SK-N-SH treated with all-trans-retinoic acid at 6 μM for 48 hours (cell line): Measurements from ENCODE around the gene TMEM236.
"Not testable (repeated sequence)": the region's sequence is repeated elsewhere in the genome, so short reads cannot be mapped to it uniquely, and the experiment has no call there.

ENCODE experiments used
- ATAC-seq: fragments of 200-7000 bp; cut with Tn5 transposase; 3 replicates; pipeline ENCODE4 v1.9.1; 2020; ENCODE audit warnings: mild to moderate bottlenecking, moderate library complexity
- ARNTL ChIP-seq: fragments of 450-650 bp; formaldehyde crosslinking; IDR thresholded peaks from 2 replicates; pipeline ENCODE4 v1.5.0; 2020; ENCODE audit warnings: low read depth, mild to moderate bottlenecking, moderate library complexity, borderline replicate concordance
- BACH2 ChIP-seq: fragments of 250-450 bp; sonication (Bioruptor Pico); IDR thresholded peaks from 2 replicates; pipeline ENCODE4 v1.9.0; 2021; ENCODE audit warnings: mild to moderate bottlenecking, borderline replicate concordance
- CSDC2 ChIP-seq: fragments of 250-450 bp; sonication (Bioruptor Pico); IDR thresholded peaks from 2 replicates; pipeline ENCODE4 v1.5.0; 2020; ENCODE audit warnings: mild to moderate bottlenecking, moderate library complexity
- ESRRG ChIP-seq: fragments of 250-450 bp; sonication (Bioruptor Pico); IDR thresholded peaks from 2 replicates; pipeline ENCODE4 v1.6.1; 2021; ENCODE audit warnings: mild to moderate bottlenecking
- GLIS3 ChIP-seq: fragments of 250-450 bp; sonication (Bioruptor Pico); IDR thresholded peaks from 2 replicates; pipeline ENCODE4 v1.5.0; 2020; ENCODE audit warnings: mild to moderate bottlenecking, moderate library complexity
- ISL1 ChIP-seq: fragments of 250-450 bp; sonication (Bioruptor Pico); IDR thresholded peaks from 2 replicates; pipeline ENCODE4 v2.1.2; 2022; ENCODE audit warnings: mild to moderate bottlenecking, moderate library complexity
- OSR1 ChIP-seq: fragments of 250-450 bp; sonication (Bioruptor Pico); IDR thresholded peaks from 2 replicates; pipeline ENCODE4 v1.8.0; 2022; ENCODE audit warnings: moderate library complexity, mild to moderate bottlenecking, inconsistent platforms
- PPARA ChIP-seq: fragments of 250-450 bp; sonication (Bioruptor Pico); IDR thresholded peaks from 2 replicates; pipeline ENCODE4 v1.5.0; 2020; ENCODE audit warnings: mild to moderate bottlenecking, borderline replicate concordance
- RARB ChIP-seq: fragments of 250-450 bp; sonication (Bioruptor Pico); IDR thresholded peaks from 2 replicates; pipeline ENCODE4 v1.8.0; 2021; ENCODE audit warnings: mild to moderate bottlenecking, moderate library complexity
- SNAI2 ChIP-seq: fragments of 250-450 bp; sonication (Bioruptor Pico); IDR thresholded peaks from 2 replicates; pipeline ENCODE4 v1.5.0; 2020; ENCODE audit warnings: mild to moderate bottlenecking, moderate library complexity
- TCF4 ChIP-seq: fragments of 250-450 bp; sonication (Bioruptor Pico); IDR thresholded peaks from 2 replicates; pipeline ENCODE4 v1.8.0; 2021; ENCODE audit warnings: mild to moderate bottlenecking, moderate library complexity, borderline replicate concordance
- ZC3H10 ChIP-seq: fragments of 250-450 bp; sonication (Bioruptor Pico); IDR thresholded peaks from 2 replicates; pipeline ENCODE4 v1.5.1; 2021; ENCODE audit warnings: mild to moderate bottlenecking, moderate library complexity
- ZFP3 ChIP-seq: fragments of 250-450 bp; sonication (Bioruptor Pico); IDR thresholded peaks from 2 replicates; pipeline ENCODE4 v1.5.0; 2020; ENCODE audit warnings: mild to moderate bottlenecking, moderate library complexity
- ZFP30 ChIP-seq: fragments of 450-650 bp; formaldehyde crosslinking; IDR thresholded peaks from 2 replicates; pipeline ENCODE4 v1.5.0; 2022; ENCODE audit warnings: mild to moderate bottlenecking, moderate library complexity
- ZNF565 ChIP-seq: fragments of 450-650 bp; formaldehyde crosslinking; conservative IDR thresholded peaks from 2 replicates; pipeline ENCODE4 v1.5.0; 2020; ENCODE audit warnings: low read depth, mild to moderate bottlenecking, moderate library complexity
- ZNF70 ChIP-seq: fragments of 450-650 bp; formaldehyde crosslinking; IDR thresholded peaks from 2 replicates; pipeline ENCODE4 v1.5.0; 2020; ENCODE audit warnings: mild to moderate bottlenecking, moderate library complexity
- ZNF8 ChIP-seq: fragments of 450-650 bp; formaldehyde crosslinking; IDR thresholded peaks from 2 replicates; pipeline ENCODE4 v1.5.0; 2020; ENCODE audit warnings: mild to moderate bottlenecking, moderate library complexity
- TF ChIP-seq, protein P1 (sequence below): fragments of 250-450 bp; sonication (Bioruptor Pico); IDR thresholded peaks from 2 replicates; pipeline ENCODE4 v1.5.1; 2020; ENCODE audit warnings: low read depth, mild to moderate bottlenecking, moderate library complexity
- TF ChIP-seq, protein P2 (sequence below): fragments of 250-450 bp; sonication (Bioruptor Pico); IDR thresholded peaks from 2 replicates; pipeline ENCODE4 v1.8.0; 2021; ENCODE audit warnings: low read depth, mild to moderate bottlenecking, moderate library complexity, borderline replicate concordance
- TF ChIP-seq, protein P3 (sequence below): fragments of 250-450 bp; sonication (Bioruptor Pico); IDR thresholded peaks from 2 replicates; pipeline ENCODE4 v1.8.0; 2020; ENCODE audit warnings: mild to moderate bottlenecking, moderate library complexity, borderline replicate concordance

Gene TMEM236

DNA sequence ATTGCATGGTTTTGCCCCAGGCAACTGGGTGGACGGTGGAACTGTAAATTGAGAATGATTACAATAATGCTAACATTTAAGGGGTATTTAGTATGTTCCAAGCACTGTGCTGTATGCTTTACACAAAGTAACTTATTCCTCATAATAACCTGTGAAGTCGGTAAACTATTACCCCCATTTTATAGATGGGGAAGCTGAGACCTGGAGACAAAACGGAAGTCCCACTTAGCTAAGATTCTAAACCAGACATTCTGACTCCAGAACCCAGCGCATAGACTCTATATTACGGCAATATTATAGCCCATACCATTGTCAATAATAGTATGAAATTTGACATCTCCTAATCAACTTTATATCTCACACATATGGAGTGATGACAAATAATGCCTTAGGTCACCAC lies 39.9 kb upstream of the TMEM236 start:
- ATAC-seq: no peak
- TF ChIP-seq SNAI2 (no peak), ZNF70 (CRISPR knock-in tag) (no peak), ZFP3 (CRISPR knock-in tag) (no peak), ZFP30 (CRISPR knock-in tag) (no peak), GLIS3 (CRISPR knock-in tag) (no peak), TCF4 (no peak), ZC3H10 (no peak)
- TF ChIP-seq, protein P1, sequence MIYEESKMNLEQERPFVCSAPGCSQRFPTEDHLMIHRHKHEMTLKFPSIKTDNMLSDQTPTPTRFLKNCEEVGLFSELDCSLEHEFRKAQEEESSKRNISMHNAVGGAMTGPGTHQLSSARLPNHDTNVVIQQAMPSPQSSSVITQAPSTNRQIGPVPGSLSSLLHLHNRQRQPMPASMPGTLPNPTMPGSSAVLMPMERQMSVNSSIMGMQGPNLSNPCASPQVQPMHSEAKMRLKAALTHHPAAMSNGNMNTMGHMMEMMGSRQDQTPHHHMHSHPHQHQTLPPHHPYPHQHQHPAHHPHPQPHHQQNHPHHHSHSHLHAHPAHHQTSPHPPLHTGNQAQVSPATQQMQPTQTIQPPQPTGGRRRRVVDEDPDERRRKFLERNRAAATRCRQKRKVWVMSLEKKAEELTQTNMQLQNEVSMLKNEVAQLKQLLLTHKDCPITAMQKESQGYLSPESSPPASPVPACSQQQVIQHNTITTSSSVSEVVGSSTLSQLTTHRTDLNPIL (CRISPR knock-in tag): no peak
- TF ChIP-seq, all 23 proteins: peak for 0

- ATAC-seq: no peak; the same call in 2 of the 3 replicates
- no peak for TF ChIP-seq ISL1
- TF ChIP-seq ZC3H10: no peak
- TF ChIP-seq ZNF70 (CRISPR knock-in tag): no peak
- no peak for TF ChIP-seq ARNTL
- TF ChIP-seq, protein P2, sequence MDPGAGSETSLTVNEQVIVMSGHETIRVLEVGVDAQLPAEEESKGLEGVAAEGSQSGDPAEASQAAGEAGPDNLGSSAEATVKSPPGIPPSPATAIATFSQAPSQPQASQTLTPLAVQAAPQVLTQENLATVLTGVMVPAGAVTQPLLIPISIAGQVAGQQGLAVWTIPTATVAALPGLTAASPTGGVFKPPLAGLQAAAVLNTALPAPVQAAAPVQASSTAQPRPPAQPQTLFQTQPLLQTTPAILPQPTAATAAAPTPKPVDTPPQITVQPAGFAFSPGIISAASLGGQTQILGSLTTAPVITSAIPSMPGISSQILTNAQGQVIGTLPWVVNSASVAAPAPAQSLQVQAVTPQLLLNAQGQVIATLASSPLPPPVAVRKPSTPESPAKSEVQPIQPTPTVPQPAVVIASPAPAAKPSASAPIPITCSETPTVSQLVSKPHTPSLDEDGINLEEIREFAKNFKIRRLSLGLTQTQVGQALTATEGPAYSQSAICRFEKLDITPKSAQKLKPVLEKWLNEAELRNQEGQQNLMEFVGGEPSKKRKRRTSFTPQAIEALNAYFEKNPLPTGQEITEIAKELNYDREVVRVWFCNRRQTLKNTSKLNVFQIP: no peak
- no peak for TF ChIP-seq GLIS3 (CRISPR knock-in tag)
Measured at GRCh38 chr10:17712717-17713471, 39.1 kb upstream of the TMEM236 start.

GRCh38 chr10:17713758-17714157 lies 38.2 kb upstream of the TMEM236 start:
- TF ChIP-seq ZNF8 (no peak), PPARA (CRISPR knock-in tag) (no peak), ISL1 (no peak), ESRRG (no peak), OSR1 (CRISPR knock-in tag) (no peak), TCF4 (no peak)
- TF ChIP-seq, protein P2: no peak
- ATAC-seq: no peak

- ATAC-seq: no peak
- no peak for TF ChIP-seq CSDC2 (CRISPR knock-in tag)
- TF ChIP-seq, protein P3, sequence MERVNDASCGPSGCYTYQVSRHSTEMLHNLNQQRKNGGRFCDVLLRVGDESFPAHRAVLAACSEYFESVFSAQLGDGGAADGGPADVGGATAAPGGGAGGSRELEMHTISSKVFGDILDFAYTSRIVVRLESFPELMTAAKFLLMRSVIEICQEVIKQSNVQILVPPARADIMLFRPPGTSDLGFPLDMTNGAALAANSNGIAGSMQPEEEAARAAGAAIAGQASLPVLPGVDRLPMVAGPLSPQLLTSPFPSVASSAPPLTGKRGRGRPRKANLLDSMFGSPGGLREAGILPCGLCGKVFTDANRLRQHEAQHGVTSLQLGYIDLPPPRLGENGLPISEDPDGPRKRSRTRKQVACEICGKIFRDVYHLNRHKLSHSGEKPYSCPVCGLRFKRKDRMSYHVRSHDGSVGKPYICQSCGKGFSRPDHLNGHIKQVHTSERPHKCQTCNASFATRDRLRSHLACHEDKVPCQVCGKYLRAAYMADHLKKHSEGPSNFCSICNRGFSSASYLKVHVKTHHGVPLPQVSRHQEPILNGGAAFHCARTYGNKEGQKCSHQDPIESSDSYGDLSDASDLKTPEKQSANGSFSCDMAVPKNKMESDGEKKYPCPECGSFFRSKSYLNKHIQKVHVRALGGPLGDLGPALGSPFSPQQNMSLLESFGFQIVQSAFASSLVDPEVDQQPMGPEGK (CRISPR knock-in tag): no peak
- TF ChIP-seq GLIS3 (CRISPR knock-in tag): no peak
- TF ChIP-seq, protein P1 (CRISPR knock-in tag): no peak
- TF ChIP-seq BACH2 (CRISPR knock-in tag): no peak
- TF ChIP-seq PPARA (CRISPR knock-in tag): no peak
- TF ChIP-seq RARB (CRISPR knock-in tag): no peak
- TF ChIP-seq ZNF565: no peak
- no peak for TF ChIP-seq ZNF70 (CRISPR knock-in tag)
Measured at GRCh38 chr10:17716161-17716560, 35.8 kb upstream of the TMEM236 start.

DNA sequence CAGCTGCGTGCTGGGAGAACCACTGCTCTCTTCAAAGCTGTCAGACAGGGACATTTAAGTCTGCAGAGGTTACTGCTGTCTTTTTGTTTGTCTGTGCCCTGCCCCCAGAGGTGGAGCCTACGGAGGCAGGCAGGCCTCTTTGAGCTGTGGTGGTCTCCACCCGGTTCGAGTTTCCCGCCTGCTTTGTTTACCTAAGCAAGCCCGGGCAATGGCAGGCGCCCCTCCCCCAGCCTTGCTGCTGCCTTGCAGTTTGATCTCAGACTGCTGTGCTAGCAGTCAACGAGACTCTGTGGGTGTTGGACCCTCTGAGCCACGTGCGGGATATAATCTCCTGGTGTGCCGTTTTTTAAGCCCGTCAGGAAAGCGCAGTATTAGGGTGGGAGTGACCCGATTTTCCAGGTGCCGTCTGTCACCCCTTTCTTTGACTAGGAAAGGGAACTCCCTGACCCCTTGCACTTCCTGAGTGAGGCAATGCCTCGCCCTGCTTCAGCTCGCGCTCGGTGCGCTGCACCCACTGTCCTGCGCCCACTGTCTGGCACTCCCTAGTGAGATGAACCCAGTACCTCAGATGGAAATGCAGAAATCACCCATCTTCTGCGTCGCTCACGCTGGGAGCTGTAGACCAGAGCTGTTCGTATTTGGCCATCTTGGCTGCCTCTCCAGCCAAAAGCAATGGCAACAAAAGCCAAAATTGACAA lies 29.5 kb upstream of the TMEM236 start:
- not testable (repeated sequence) for ATAC-seq
